ENCODE results near the gene CNNM2.
"Not testable (repeated sequence)": the region's sequence is repeated elsewhere in the genome, so short reads cannot be mapped to it uniquely, and the experiment has no call there.

The CNNM2 gene

DNA sequence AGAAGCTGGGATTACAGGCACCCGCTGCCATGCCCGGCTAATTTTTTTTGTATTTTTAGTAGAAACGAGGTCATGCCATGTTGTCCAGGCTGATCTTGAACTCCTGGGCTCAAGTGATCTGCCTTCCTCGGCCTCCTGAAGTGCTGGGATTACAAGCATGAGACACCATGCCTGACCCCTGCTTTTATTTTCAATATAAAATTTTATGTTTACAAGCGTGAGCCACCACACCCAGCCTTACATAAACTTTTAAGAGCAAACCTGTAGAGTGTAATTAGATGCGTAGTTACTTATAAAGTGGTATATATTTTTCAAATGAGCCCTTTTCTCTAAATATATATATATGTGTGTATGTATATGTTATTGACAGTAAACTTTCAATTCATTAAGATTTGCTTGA, 8.7 kb downstream of the CNNM2 start:
- no peak overlapping the region for H3K27ac ChIP-seq
- TF ChIP-seq ZFX (IDR thresholded peaks at IDR 0.05) (no peak), CTCF (conservative IDR thresholded peaks at IDR 0.05) (no peak)

DNA sequence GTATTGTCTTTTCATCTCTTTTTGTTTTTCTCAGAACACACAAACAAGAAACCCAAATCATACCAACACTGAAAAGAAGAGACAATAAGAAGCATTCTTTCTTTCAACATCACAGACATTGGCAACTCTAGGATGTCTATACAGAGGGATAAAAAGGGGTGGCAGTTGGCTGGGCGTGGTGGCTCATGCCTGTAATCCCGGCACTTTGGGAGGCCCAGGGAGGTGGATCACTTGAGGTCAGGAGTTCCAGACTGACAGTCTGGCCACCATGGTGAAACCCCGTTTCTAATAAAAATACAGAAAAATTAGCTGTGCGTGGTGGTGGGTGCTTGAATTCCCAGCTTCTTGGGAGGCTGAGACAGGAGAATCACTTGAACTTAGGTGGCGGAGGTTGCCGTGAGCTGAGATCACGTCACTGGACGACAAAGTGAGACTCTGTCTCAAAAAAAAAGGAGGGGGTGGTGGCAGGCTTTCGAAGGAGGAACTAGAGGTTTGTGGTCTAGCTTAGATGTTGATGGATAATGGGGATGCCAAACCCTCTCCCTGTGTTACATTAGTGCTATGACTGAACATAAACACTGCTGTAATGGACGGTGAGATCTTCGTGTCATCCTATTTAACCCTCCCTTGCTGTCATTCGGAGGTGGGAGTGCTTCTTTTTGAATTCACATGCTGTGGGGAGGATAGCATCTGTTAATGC, 9.4 kb downstream of the CNNM2 start:
- H3K27ac ChIP-seq = no peak overlapping the region
- TF ChIP-seq CTCF (conservative IDR thresholded peaks at IDR 0.05) = no peak
- TF ChIP-seq ZFX (IDR thresholded peaks at IDR 0.05) = no peak

DNA sequence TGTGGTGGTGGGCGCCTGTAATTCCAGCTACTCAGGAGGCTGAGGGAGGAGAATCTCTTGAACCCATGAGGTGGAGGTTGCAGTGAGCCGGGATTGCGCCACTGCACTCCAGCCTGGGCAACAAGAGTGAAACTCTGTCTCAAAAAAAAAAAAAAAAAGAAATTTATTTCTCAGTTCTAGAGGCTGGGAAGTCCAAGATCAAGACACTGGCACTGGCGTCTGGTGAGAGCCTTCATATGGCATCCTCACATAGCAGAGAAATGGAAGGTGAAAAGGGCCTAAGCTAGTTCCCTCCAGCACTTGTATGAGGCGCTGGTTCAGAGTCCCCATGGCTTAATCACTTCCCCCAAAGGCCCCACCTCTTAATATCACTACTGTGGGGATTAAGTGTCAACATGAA, 10.3 kb downstream of the CNNM2 start:
- H3K27ac ChIP-seq = not testable (repeated sequence)

- H3K27ac ChIP-seq = no peak overlapping the region
- TF ChIP-seq ZFX (IDR thresholded peaks at IDR 0.05) = no peak
- no peak for TF ChIP-seq CTCF (conservative IDR thresholded peaks at IDR 0.05)
These were observed 12.6 kb downstream of the CNNM2 start for GRCh38 chr10:102930720-102931119.

GRCh38 chr10:102931643-102932042, 13.5 kb downstream of the CNNM2 start:
- TF ChIP-seq ZFX (IDR thresholded peaks at IDR 0.05) = no peak
- TF ChIP-seq CTCF (conservative IDR thresholded peaks at IDR 0.05) = no peak
- no peak overlapping the region for H3K27ac ChIP-seq

DNA sequence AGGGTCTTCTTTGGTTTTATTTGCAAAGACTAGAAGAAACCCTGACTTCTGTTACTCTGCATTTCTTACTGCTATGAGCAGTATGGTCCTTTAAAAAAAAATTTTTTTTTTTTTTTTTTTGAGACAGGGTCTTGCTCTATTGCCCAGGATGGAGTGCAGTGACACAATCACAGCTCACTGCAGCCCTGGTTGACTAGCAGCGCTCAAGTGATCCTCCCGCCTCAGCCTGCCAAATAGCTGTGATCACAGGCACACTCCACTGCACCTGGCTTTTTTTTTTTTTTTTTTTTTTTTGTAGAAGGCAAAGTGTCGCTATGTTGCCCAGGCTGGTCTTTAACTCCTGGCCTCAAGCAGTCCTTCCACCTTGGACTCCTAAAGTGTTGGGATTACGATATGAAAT, 17.4 kb downstream of the CNNM2 start:
- TF ChIP-seq ZFX (IDR thresholded peaks at IDR 0.05) = no peak
- no peak for TF ChIP-seq CTCF (conservative IDR thresholded peaks at IDR 0.05)

DNA sequence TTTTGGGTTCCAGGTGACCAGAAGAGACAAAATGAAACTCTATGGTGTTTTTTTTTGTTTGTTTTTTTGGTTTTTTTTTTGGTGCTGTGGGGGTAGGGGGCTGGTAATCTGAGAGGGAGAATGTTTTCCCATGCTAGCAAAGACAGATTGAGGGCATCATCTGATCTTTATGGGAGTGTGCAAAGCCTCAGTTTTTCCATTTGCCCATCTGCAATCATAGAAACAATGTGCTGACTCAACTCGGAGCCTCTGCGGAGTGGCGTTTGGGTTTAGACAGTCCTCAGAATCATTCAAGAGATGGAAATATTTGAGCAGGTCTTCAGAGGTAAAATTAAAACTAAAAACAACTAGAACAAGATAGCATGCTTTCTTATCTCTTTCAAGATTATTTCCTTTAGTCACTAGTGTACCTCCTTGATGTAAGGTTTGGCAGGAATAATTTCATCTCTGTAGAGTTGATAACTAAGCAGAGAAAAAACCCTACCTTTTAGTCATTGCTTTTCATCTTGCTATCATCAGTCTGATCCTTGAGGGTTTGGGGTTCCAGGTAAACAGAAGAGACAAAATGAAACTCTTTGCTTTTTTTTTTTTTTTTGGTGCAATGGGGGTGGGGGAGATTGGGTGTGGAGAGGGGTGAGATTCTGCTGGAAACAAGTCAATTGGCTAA, 18.0 kb downstream of the CNNM2 start:
- no peak for TF ChIP-seq ZFX (IDR thresholded peaks at IDR 0.05)
- no peak for TF ChIP-seq CTCF (conservative IDR thresholded peaks at IDR 0.05)
- H3K27ac ChIP-seq = no peak overlapping the region

More for the DNA sequence above, 17.4 kb downstream of the CNNM2 start:
- no peak overlapping the region for H3K27ac ChIP-seq

- no peak for TF ChIP-seq CTCF (conservative IDR thresholded peaks at IDR 0.05)
- TF ChIP-seq ZFX (IDR thresholded peaks at IDR 0.05) = no peak
- no peak overlapping the region for H3K27ac ChIP-seq
These were observed 23.3 kb downstream of the CNNM2 start for GRCh38 chr10:102941401-102941800.
